Activated naive CD8-positive, alpha-beta T cell treated with anti-CD3 and anti-CD28 coated beads, Interleukin-2, amount 10 ng/mL, durations not matched to agents 7 days and 5 days (primary cell): ENCODE results near the gene ZMIZ1. TPM values are rescaled to one million over a fixed set of nuclear protein-coding genes. Genes with fewer than 3 reads are reported as not detected.

ENCODE experiments used
- ATAC-seq: fragments of 150-1000 bp; cut with Tn5 transposase; one replicate; pipeline ENCODE4 v1.10.0; 2021; ENCODE audit warnings: low read depth, moderate library complexity
- POLR2A ChIA-PET: fragments of 350-600 bp; sonication (Branson Sonifier 250); formaldehyde crosslinking; loops from one replicate; lab custom pipeline; 2021; ENCODE audit warnings: antibody characterized with exemption; lab: Charles Lee
- DNase-seq: peaks from one replicate; pipeline ENCODE4 v3.0.0; 2021
- H3K27ac Mint-ChIP-seq: one replicate; pipeline ENCODE4 v1.8.0; 2022; ENCODE audit warnings: mild to moderate bottlenecking, mixed read lengths
- H3K27me3 Mint-ChIP-seq: one replicate; pipeline ENCODE4 v1.8.0; 2022; ENCODE audit warnings: mild to moderate bottlenecking, moderate library complexity, mixed read lengths
- H3K36me3 Mint-ChIP-seq: one replicate; pipeline ENCODE4 v1.8.0; 2021; ENCODE audit warnings: mild to moderate bottlenecking, mixed read lengths
- H3K4me1 Mint-ChIP-seq: one replicate; pipeline ENCODE4 v1.8.0; 2021; ENCODE audit warnings: mixed read lengths
- H3K4me3 Mint-ChIP-seq: one replicate; pipeline ENCODE4 v1.8.0; 2022; ENCODE audit warnings: mild to moderate bottlenecking, moderate library complexity, mixed read lengths
- H3K9me3 Mint-ChIP-seq: one replicate; pipeline ENCODE4 v1.8.0; 2021; ENCODE audit warnings: mixed read lengths
- total RNA-seq, 2 experiments: library from RNA; stranded (reverse); gene quantifications; one replicate each; pipeline ENCODE4 v1.2.3, GENCODE V29; 2021

The ZMIZ1 gene
- total RNA-seq, 2 experiments from 2014 or later: 28.8 to 29.3 TPM

- Mint-ChIP-seq H3K27ac (no peak overlapping the region), H3K36me3 (no peaks in the 10 kb centered on the region), H3K9me3 (no peaks in the 10 kb centered on the region), H3K4me3 (no peak overlapping the region), H3K27me3 (peaks cover 19% of the 10 kb centered on the region), H3K4me1 (peaks cover 6% of the 10 kb centered on the region)
- DNase-seq (no peak), ATAC-seq (no peak)
- POLR2A ChIA-PET: no interaction called here
Measured at GRCh38 chr10:79042639-79043411, 25.9 kb upstream of the ZMIZ1 start.

GRCh38 chr10:79044036-79044632 is 24.6 kb upstream of the ZMIZ1 start:
- H3K27ac Mint-ChIP-seq: no peak overlapping the region
- DNase-seq (peak; percentile 24), ATAC-seq (no peak)
- H3K27me3 Mint-ChIP-seq: peaks cover 19% of the 10 kb centered on the region
- H3K9me3 Mint-ChIP-seq: no peaks in the 10 kb centered on the region
- H3K4me3 Mint-ChIP-seq: no peak overlapping the region
- POLR2A ChIA-PET: no interaction called here
- peaks cover 13% of the 10 kb centered on the region for H3K4me1 Mint-ChIP-seq
- H3K36me3 Mint-ChIP-seq: peaks cover 2% of the 10 kb centered on the region

DNA sequence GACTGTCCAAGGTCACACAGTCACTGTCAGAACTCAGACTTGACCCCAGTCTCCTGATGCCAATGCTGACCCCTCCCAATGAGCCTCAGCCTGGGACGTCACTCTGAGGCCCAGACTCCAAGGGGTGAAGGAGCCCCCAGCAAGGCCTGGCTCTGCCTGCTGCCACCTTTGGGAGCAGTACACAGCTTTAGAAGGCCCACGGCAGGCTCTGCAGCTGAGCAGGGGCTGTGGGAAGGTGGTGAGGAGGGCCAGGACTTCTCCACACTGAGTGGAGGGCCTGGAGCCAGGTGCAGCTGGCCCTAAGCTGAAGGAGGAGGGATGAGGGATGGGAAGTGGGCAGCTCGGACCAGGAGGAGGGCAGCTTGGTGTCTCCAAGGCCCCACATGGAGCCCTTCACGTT is 23.9 kb upstream of the ZMIZ1 start:
- no peak overlapping the region for H3K27ac Mint-ChIP-seq
- H3K36me3 Mint-ChIP-seq: peaks cover 2% of the 10 kb centered on the region
- POLR2A ChIA-PET: interaction anchor here (1.1 kb wide), 1 partner anchor 22 kb away, joined by 3 read pairs; no protein-coding TSS in a partner anchor
- H3K4me1 Mint-ChIP-seq: peaks cover 14% of the 10 kb centered on the region
- no peak overlapping the region for H3K4me3 Mint-ChIP-seq
- DNase-seq (peak; percentile 25), ATAC-seq (no peak)
- H3K27me3 Mint-ChIP-seq: peaks cover 19% of the 10 kb centered on the region
- no peaks in the 10 kb centered on the region for H3K9me3 Mint-ChIP-seq

- peak; percentile 17 for DNase-seq
- no peak for ATAC-seq
- Mint-ChIP-seq H3K4me1 (peaks cover 19% of the 10 kb centered on the region), H3K27ac (no peak overlapping the region), H3K27me3 (peaks cover 19% of the 10 kb centered on the region), H3K9me3 (no peaks in the 10 kb centered on the region), H3K36me3 (peaks cover 2% of the 10 kb centered on the region), H3K4me3 (no peak overlapping the region)
- POLR2A ChIA-PET: interaction anchor here (1.1 kb wide), 1 partner anchor 21 kb away, joined by 3 read pairs; no protein-coding TSS in a partner anchor
Measured at GRCh38 chr10:79045566-79046175, 23.1 kb upstream of the ZMIZ1 start.

- Mint-ChIP-seq H3K27ac (no peak overlapping the region), H3K9me3 (no peaks in the 10 kb centered on the region), H3K4me3 (no peak overlapping the region), H3K27me3 (peaks cover 15% of the 10 kb centered on the region), H3K36me3 (peaks cover 2% of the 10 kb centered on the region), H3K4me1 (peaks cover 20% of the 10 kb centered on the region)
- POLR2A ChIA-PET: no interaction called here
- ATAC-seq (no peak), DNase-seq (peak; percentile 18)
Measured at GRCh38 chr10:79046326-79046725, 22.4 kb upstream of the ZMIZ1 start.

- H3K27ac Mint-ChIP-seq: peak overlapping the region; percentile 99
- H3K27me3 Mint-ChIP-seq: peaks cover 9% of the 10 kb centered on the region
- peaks cover 21% of the 10 kb centered on the region for H3K4me1 Mint-ChIP-seq
- H3K4me3 Mint-ChIP-seq: peak overlapping the region; percentile 10
- POLR2A ChIA-PET: interaction anchor here (1.1 to 1.2 kb wide), 3 partner anchors 18 to 73 kb away, joined by 3 to 6 read pairs (median 4); no protein-coding TSS in a partner anchor
- no peaks in the 10 kb centered on the region for H3K9me3 Mint-ChIP-seq
- H3K36me3 Mint-ChIP-seq: peaks cover 2% of the 10 kb centered on the region
- DNase-seq (peak; percentile 29), ATAC-seq (no peak)
Measured at GRCh38 chr10:79046741-79047583, 21.8 kb upstream of the ZMIZ1 start.

DNA sequence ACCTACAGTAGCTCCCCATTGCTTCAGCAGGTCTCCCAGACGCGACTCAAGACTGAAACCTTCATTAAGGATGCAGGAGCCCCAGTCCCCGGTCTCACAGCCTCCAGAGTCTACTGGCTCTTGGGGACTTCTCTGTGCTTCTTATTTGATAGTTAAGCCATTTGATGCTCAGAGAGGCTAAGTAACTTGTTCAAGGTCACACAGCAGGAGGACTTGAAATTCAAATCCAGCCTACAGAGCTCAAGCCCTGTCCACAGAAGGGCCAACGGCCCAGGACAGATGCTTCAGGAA is 21.2 kb upstream of the ZMIZ1 start:
- DNase-seq (no peak), ATAC-seq (no peak)
- Mint-ChIP-seq H3K4me1 (peaks cover 21% of the 10 kb centered on the region), H3K27me3 (peaks cover 3% of the 10 kb centered on the region), H3K9me3 (no peaks in the 10 kb centered on the region), H3K36me3 (peaks cover 2% of the 10 kb centered on the region), H3K4me3 (peak overlapping the region; percentile 10), H3K27ac (peak overlapping the region; percentile 99)
- POLR2A ChIA-PET: interaction anchor here (1.1 to 1.2 kb wide), 3 partner anchors 18 to 74 kb away, joined by 3 to 6 read pairs (median 4); no protein-coding TSS in a partner anchor

DNA sequence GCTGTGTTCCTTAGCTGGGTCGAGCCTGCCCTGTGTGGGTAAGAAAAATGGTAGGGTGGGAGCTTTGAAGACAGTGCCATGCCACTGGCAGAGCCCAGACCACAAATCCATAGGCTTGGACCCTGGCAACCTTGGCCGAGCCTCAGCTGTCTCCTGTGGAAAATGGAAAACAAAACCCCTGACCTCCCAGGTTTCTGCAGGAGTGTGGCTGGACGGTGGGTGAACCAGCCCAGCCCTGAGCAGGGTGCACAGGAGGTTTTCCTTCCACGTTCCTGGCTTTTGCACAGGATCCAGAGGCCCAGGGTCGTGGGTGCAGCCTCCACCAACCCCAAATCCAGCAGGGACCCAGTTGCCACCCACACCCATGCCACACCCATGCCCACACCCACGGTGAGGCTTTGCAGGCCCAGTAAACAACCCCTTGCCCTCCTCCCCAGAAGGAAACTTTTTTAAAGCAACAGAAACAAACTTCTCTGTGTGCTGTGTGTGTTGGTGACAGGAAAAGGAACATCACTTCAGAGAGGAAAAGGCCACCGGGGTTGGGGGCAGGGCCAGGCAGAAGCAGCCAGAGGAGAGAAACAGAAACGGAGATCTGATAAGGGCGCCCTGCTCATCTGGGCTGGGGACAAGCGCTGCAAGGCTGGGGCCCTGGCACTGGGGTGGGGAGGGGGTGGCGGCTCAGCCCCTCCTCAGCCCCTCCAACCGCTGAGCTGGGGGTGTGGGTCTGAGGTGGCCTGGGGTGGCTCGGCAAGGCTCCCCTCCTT is 20.7 kb upstream of the ZMIZ1 start:
- H3K9me3 Mint-ChIP-seq: no peaks in the 10 kb centered on the region

DNA sequence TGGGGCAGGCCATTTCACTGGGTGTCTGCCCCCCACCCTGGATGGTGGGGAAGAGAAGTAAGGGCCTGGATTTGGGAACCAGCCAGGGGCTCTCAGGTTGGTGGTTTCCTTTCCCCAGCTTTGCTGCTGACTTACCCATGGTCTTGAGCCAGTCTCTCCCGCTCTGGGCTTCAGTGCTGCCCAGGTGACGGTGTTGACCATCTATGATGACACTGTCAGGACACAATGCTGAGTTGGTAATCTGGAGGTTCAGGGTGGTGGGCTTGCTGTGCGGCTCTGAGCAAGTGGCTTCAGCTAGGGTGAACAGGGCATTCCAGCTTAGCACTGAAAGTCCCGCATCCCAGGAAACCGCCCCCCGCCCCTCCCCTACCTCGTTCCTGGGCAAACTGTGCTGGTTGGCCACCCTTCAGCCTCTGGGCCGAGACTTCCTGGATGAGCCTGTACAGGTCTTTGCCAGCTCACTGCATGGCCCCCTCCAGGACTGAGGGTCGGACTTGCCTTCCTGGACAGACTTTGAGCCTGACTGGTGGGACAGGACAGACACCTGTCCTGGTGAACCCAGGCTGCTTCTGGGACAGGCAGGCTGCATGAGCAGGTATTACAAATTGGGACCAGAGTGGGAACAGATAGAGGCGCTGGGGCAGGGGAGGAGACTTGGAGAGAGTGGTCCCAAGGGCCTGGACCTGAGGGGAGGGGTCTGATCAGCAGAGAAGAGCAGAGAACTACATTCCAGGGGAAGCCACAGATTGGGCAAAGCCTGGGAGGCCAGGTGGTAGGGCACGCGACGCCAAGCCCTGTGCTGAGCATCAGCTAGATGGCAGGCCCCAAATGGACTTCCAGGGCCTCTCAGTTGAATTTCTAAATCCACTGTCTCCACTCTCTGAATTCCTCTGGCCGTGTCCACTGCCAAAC is 19.9 kb upstream of the ZMIZ1 start:
- Mint-ChIP-seq H3K27me3 (no peaks in the 10 kb centered on the region), H3K36me3 (peaks cover 2% of the 10 kb centered on the region), H3K9me3 (no peaks in the 10 kb centered on the region), H3K4me3 (peak overlapping the region; percentile 88), H3K4me1 (peaks cover 21% of the 10 kb centered on the region), H3K27ac (peak overlapping the region; percentile 99)
- DNase-seq: peak; percentile 31
- no peak for ATAC-seq
- POLR2A ChIA-PET: interaction anchor here (0.6 to 0.9 kb wide), 3 partner anchors 68 to 89 kb away, joined by 3 to 5 read pairs (median 3); no protein-coding TSS in a partner anchor

More for the DNA sequence above, 20.7 kb upstream of the ZMIZ1 start:
- DNase-seq: peak; percentile 74
- peak; percentile 98 for ATAC-seq
- peak overlapping the region; percentile 99 for H3K27ac Mint-ChIP-seq
- H3K4me3 Mint-ChIP-seq: peak overlapping the region; percentile 88
- peaks cover 21% of the 10 kb centered on the region for H3K4me1 Mint-ChIP-seq
- POLR2A ChIA-PET: interaction anchor here (0.7 to 1.2 kb wide), 5 partner anchors 17 to 89 kb away, joined by 3 to 6 read pairs (median 4); no protein-coding TSS in a partner anchor
- peaks cover 2% of the 10 kb centered on the region for H3K36me3 Mint-ChIP-seq
- no peaks in the 10 kb centered on the region for H3K27me3 Mint-ChIP-seq

DNA sequence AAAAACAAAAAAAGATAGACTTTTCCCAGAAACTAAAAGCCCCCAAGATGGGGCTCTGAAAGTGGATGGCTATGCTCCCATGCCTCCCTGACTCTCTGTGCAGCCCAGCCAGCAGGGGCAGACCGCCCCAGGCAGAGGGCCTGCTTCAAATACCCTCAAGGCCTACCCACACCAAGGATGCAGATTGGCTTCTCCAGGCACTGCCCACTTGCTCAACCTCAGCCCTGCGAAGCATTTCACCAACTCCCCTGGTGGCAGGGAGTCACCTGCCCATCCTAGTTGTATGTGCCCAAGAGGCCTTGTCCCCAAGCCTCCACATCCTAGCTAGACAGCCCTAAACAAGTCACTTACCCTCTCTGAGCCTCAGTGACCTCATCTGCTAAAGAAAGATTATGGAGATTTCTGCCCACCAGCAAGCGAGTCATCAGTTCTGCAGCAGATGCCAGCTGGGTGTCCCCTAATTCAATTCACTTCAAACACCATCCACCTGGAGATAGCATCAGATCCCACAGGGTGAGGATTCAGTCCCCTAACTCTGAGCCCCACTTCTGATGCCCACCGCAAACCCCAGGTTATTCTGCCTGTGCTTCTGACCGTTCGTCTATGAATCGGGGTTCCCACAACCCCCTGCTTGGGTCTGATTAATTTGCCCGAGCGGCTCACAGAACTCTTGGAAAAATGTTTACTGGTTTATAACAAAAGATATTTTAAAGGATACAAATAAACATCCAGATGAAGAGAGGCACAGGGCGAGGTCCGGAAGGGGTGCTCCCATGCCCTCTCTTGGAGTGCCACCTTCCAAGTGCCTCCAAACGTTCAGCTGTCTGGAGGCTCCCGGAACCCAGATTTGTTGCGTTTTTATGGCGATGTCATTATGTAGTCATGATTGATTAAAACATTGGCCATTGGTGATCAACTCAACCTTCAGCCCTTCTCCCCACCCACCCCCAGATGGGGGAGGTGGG is 18.6 kb upstream of the ZMIZ1 start:
- Mint-ChIP-seq H3K4me1 (peaks cover 21% of the 10 kb centered on the region), H3K27me3 (no peaks in the 10 kb centered on the region), H3K27ac (peak overlapping the region; percentile 57), H3K9me3 (no peaks in the 10 kb centered on the region), H3K36me3 (peaks cover 2% of the 10 kb centered on the region), H3K4me3 (no peak overlapping the region)
- DNase-seq (peak; percentile 25), ATAC-seq (no peak)
- POLR2A ChIA-PET: no interaction called here
